GM21737 (cell line): ENCODE results near the gene PEX11A.
A peak's percentile ranks its signal among the peaks of the same experiment; 100 is the strongest.
"Not testable (repeated sequence)": the region's sequence is repeated elsewhere in the genome, so short reads cannot be mapped to it uniquely, and the experiment has no call there.

Experiments
- ATAC-seq: cut with Tn5 transposase; IDR thresholded peaks from one replicate; pipeline ENCODE4 v1.9.1; 2021; ENCODE audit warnings: mild to moderate bottlenecking, moderate library complexity; ENCODE audit not compliant: unreplicated experiment

PEX11A gene

DNA sequence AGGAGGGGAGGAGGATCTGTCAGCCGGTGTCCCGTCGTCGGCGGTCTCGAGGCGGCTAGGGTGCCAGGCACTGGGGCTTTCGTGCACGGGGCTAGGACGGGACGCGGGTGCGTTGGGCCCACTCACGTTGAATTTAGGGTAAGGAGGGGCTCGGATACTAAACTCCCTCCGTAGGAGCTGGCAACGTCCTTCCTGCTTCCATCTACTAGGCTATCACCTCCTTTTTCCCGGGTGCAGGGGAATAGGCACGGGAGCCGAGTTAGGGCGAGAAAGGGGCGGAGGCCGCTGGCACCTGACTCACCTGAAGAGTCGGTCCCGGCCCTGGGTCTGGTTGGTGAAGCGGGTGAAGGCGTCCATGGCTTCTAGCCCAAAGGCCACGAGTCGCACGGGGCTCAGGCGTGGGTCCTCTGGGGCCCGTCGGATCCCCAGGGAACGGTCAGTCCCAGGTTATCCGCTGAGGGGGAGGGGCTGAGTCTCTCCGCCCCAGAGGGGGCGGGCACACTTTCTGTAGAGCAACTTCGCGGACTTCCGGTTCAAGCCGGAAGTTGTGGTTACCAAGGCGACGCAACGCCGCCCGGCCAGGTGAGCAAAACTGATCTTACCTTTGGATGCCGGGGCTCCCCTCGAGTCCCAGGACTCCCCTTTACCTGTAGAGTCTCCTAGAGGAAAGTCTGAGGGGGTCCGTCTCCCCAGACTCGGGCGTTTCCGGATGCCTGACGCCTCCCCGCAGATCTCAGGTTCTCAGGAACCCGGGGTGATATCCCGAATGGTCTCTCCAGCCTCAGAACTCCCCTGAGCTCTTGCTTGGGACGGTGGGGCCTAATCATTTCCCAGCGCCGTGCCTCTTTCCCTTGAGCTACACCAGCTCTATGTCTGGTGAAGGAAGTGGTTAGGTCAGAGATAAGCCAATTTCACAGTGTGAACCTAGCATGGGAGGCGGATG lies at the start of gene PEX11A, which contains the start of gene WDR93:
TSS of gene PEX11A (minus strand) at position 479 of the 943 bp plus-strand sequence. CDS start at position 357, 122 bp downstream.
TSS of gene WDR93 (plus strand) at position 536 of the 943 bp plus-strand sequence. CDS start 10,936 bp downstream, outside the sequence.
- peak; percentile 85 for ATAC-seq

DNA sequence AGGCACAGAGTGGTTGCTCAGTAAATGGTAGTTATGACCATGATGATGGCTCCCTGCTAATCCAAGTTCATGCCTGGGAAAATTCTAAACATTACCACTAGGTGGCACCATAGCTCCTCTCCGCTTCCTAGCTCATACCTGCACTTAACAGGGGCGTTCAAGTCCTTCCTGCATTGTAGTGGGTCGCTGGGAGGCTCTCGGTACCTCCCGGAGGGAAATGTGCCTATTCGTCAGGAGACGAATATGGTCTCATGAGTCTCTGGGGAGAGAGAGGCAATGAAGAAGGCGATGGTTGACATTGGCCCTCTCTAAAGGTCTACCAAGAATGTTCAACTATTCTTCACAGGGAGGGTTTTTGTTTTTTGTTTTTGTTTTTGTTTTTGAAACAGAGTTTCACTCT lies 49.6 kb upstream of the PEX11A start:
- no peak for ATAC-seq

- no peak for ATAC-seq
Measured at GRCh38 chr15:89735773-89736172, 45.2 kb upstream of the PEX11A start.

DNA sequence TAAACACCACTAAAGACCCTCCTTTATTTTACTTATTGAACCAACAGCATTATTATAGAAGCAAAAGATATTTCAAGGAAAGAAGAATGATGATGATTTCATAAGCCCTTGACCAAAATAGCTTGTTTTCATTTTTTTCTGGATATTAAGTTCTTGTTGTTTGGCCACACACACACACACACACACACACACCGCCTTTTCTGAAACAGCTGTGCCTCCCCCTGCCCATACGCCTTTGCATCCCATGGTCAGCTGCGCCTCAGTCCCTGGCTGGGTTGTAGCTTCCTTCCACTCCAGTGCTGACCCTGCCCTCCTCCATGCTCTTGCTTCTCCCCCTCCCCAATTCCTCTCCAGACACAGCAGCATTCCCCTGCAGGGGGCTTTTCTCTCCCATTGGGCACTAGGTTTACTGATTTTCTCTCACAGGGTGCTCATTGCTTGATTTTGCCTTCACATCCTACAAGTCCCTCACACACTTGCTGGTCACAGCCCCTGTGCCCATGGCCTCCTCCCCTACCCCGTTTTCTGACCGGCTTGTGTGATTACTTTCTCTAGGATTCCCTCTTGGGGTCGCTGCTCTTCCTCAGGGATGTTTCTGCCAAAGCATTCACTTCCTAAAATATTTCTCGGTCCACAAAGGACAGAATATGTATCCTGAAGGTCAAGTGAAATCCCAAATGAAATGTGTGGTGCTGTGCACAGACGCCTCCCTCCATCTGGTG lies 42.1 kb upstream of the PEX11A start:
- no peak for ATAC-seq

DNA sequence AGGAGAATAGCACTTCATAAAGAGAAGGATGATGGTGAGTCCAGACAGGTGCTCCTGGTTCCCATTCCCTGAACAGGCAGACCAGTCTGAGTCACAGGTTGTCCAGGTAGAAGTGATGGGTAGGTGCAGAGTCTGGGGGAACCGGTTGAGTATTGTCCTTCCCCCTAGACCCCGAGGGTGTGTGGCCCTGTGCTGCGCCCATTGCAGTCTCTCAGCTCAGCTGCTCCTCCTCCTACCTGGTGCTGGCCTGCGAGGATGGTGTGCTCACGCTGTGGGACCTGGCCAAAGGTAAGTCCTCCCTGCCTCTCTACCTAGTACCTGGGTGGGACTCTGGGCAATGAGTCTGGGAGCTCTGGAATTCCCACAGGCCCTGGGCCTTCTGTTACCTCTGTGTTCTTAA lies 40.7 kb upstream of the PEX11A start:
- no peak for ATAC-seq

DNA sequence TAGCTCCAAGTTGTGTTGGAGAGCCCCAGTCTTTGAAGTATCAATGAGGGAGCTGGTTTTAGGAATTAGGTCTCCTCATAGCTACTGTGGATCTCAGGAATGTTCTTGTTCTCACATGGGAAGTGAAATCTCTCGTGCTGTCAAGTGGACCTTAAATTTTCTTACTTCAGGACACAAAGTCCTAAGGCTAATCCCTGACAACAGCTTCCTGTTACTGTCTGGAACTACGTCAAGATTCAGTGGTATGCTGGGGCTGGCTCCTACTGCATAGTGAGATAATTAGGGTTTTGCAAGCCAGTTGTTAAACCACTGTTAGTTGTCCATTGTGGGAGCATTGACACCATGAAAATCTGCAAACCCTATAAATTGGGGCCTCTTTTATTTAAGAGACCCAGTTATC lies 37.7 kb upstream of the PEX11A start:
- no peak for ATAC-seq

DNA sequence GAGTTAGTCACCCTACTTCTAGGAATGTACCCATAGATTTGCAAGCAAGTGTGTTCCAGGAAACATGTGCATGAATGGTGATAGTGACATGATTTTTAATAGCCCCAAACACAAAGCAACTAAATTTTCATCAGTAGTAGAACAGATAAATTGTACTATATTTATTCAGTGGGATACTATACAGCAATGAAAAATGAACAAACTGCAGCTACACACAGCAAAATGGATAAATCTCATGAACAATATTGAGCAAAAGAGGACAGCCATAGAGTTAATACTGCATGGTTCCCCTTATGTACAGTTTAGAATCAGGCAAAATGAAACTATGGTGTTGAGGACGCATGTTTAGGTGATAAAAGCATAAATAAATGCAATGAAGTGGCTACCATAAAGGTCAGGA lies 34.5 kb upstream of the PEX11A start:
- ATAC-seq: no peak

GRCh38 chr15:89724621-89725020 lies 34.1 kb upstream of the PEX11A start:
- ATAC-seq: no peak

DNA sequence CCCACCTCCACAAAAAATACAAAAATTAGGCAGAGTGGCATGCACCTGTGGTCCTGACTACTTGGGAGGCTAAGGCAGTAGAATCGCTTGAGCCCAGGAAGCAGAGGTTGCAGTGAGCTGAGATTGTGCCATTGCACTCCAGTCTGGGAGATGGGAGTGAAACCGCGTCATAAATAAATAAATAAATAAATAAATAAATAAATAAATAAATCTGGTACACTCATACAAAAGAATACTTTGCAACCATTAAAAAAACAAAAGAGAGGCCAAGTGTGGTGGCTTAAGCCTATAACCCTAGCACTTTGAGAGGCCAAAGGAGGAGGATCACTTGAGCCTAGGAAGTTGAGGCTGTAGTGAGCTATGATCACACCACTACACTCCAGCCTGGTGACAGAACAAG lies 32.5 kb upstream of the PEX11A start:
- ATAC-seq: no peak

GRCh38 chr15:89714775-89715174 lies 24.2 kb upstream of the PEX11A start:
- no peak for ATAC-seq

DNA sequence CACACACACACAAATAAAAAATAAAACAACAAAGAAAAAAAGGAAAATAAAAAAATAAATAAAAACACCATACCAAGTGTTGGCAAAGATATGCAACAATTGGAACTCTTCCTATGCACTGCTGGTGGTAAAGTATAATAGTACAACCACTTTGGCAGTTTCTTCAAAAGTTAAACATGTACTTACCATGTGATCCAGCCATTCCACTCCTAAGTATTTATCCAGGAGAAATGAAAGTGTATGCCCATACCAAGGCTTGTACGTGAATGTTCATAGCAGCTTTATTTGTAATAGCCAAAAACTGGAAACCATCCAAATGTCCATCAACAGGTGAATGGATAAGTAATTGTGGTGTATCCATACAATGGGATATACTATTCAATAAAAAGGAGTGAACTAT lies 17.0 kb upstream of the PEX11A start:
- no peak for ATAC-seq

DNA sequence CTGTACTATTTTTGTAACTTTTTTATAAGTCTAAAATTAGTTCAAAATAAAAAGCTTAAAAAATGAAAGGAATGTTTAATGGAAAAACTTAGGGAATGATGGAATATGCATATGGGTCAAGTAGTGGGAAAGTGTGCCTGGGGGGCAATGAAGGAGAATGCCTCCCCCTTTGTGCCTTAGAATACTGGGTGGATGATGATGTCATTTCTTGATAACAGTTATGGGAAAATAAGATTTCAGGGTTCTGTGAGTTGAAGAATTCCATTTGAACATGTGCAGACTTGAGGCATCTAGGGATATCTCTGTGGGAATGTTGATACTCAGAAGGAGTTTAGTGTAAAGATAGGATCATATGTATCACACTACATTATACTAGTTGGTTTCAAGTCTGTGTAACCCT lies 13.9 kb upstream of the PEX11A start:
- ATAC-seq: no peak

DNA sequence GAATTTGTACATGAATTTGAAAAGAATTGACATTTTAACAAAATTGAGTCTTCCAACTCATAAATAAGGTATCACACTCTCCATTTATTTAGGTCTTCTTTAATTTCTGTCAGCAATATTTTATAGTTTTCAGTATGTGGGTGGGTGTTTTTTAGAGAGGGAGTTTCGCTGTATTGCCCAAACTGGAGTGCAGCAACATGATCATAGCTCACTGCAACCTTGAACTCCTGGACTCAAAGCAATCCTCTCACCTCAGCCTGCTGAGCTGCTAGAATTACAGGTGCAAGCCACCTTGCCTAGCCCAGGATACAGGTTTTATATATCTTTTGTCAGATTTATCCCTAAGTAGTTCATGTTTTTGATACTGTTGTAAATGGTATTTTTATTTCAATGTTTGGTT lies 4.6 kb upstream of the PEX11A start:
- ATAC-seq: no peak

GRCh38 chr15:89693696-89694095 lies 3.1 kb upstream of the PEX11A start:
- ATAC-seq: no peak

GRCh38 chr15:89693091-89693490 lies 2.5 kb upstream of the PEX11A start:
- no peak for ATAC-seq

DNA sequence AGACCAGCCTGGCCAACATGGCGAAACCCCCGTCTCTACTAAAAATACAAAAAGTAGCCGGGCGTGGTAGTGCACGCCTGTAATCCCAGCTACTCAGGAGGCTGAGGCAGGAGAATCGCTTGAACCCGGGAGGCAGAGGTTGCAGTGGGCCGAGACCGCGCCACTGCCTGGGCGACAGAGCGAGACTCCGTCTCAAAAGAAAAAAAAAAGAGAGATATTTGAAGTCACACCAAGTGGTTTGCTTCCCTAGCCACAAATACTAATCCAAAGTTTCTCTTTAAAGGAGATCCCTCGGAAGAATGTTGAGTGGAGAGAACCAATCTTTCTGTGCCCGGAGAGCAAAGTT lies 651 bp downstream of the PEX11A start:
- ATAC-seq: not testable (repeated sequence)

GRCh38 chr15:89686522-89686921 lies 4.0 kb downstream of the PEX11A start:
- no peak for ATAC-seq

GRCh38 chr15:89685995-89686394 lies 4.6 kb downstream of the PEX11A start:
- no peak for ATAC-seq

- no peak for ATAC-seq
Measured at GRCh38 chr15:89681146-89681545, 9.4 kb downstream of the PEX11A start.

DNA sequence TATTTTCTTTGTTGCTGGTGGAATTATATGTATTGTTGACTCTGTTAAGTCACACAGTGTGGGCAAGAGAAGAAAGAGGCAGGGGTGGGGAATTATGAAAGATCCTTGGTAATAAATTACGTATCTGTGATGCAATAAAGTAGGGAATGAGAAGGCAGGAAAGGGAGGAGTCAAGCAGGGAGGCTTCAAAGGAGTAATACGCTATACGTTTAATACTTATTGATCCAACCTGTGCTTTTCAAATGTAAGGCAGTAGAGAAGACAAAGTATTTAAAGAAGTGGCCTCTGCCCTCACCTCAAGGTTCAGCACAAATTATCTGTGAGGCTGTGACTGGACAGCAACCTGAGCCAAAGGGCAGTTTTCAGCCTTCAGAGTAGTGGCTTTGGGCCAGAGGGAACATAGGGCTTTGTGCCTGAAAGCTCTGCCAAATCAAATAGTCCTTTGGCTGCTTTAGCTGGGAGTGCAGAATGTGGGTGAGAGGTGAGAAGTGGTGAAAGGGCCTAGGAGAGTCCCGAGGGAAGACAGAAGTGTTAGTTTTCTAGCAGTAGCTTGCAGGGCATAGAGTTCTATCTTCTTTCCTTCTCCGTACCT lies 10.2 kb downstream of the PEX11A start:
- ATAC-seq: no peak

GRCh38 chr15:89679212-89679611 lies 11.3 kb downstream of the PEX11A start, which contains the start of gene PLIN1:
TSS of gene PLIN1 (minus strand) at chr15:89679367. CDS start at chr15:89677489, 1,878 bp downstream.
- no peak for ATAC-seq
